IgD-negative memory B cell (primary cell): ENCODE results near the gene PTRH2. TPM values are rescaled to one million over a fixed set of nuclear protein-coding genes. Genes with fewer than 3 reads are reported as not detected.

ENCODE experiments used
- H3K27ac Mint-ChIP-seq, 3 donors: one replicate each; pipeline ENCODE4 v1.8.0; 2020 to 2022; ENCODE audit warnings: mild to moderate bottlenecking in 3 of 3, mixed read lengths in 3 of 3, moderate library complexity in 1 of 3
- H3K27me3 Mint-ChIP-seq: one replicate; pipeline ENCODE4 v1.8.0; 2021; ENCODE audit warnings: mixed read lengths
- H3K36me3 Mint-ChIP-seq: one replicate; pipeline ENCODE4 v1.8.0; 2020; ENCODE audit warnings: mild to moderate bottlenecking, mixed read lengths
- H3K4me1 Mint-ChIP-seq, 3 donors: one replicate each; pipeline ENCODE4 v1.8.0; 2020 to 2022; ENCODE audit warnings: mixed read lengths in 3 of 3, mild to moderate bottlenecking in 1 of 3
- H3K4me3 Mint-ChIP-seq, 4 donors: one replicate each; pipeline ENCODE4 v1.8.0; 2020 to 2022; ENCODE audit warnings: mild to moderate bottlenecking in 4 of 4, mixed read lengths in 4 of 4, moderate library complexity in 3 of 4
- H3K9me3 Mint-ChIP-seq, 3 donors: one replicate each; pipeline ENCODE4 v1.8.0; 2020 to 2021; ENCODE audit warnings: mixed read lengths in 3 of 3, mild to moderate bottlenecking in 1 of 3
- polyA plus RNA-seq: library from polyadenylated mRNA; unstranded; fragments of 300-500 nt; fragmentation: Illumina TruSeq; gene quantifications from one replicate; pipeline ENCODE4 v1.2.3, GENCODE V29; 2021

The PTRH2 gene
- polyA plus RNA-seq, 1 donor from 2014 or later, result 18.4 TPM

DNA sequence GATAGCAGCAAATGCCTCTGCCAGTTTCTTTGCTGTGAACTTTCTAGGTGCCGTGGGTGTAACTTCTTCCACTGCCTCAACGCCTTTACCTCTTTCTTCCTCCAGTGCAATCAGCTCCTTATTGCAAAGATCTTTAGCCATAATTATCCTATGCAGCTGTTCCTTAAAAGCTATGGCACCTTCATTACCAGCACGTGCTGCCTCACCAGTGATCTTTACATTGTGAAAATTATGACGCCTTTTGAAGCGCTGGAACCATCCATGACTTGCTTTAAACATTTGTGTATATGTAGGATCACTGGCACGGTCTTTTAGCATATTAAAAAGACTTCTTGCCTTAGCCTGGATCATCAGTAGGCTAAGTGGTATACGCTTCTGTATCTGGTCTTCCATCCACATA lies 8.0 kb downstream of the PTRH2 start:
- Mint-ChIP-seq H3K9me3 (no peaks in the 10 kb centered on the region), H3K27me3 (no peaks in the 10 kb centered on the region), H3K4me3 (no peak overlapping the region), H3K4me1 (peaks cover 27 to 36% (median 34%) of the 10 kb centered on the region in 3 donors), H3K27ac (peak overlapping the region in 1 of 3 donors; percentile 39), H3K36me3 (peaks cover 5% of the 10 kb centered on the region)

DNA sequence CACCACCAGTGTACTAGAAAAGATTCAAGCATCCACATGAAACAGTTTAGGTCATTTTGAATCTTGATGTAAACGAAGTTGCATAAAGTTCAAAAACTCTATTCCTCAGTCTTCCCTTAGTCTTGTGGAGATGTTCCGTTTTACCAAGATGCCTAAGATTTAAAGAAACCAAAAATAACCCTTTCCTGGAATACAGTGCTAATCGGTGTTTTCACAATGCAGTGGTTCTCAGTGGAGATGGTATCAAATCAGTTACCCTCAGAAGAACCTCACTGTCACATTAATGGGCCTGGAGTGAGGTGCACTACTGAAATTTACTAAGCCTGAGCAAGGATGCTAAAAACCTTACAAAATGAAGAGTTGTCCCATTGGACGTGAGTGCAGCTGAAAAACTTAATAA lies 9.1 kb downstream of the PTRH2 start:
- peaks cover 2% of the 10 kb centered on the region for H3K36me3 Mint-ChIP-seq
- no peaks in the 10 kb centered on the region for H3K27me3 Mint-ChIP-seq
- H3K27ac Mint-ChIP-seq, result peak overlapping the region in 1 of 3 donors; percentile 10
- H3K9me3 Mint-ChIP-seq, result no peaks in the 10 kb centered on the region
- peaks cover 24 to 33% (median 30%) of the 10 kb centered on the region in 3 donors for H3K4me1 Mint-ChIP-seq
- no peak overlapping the region for H3K4me3 Mint-ChIP-seq

DNA sequence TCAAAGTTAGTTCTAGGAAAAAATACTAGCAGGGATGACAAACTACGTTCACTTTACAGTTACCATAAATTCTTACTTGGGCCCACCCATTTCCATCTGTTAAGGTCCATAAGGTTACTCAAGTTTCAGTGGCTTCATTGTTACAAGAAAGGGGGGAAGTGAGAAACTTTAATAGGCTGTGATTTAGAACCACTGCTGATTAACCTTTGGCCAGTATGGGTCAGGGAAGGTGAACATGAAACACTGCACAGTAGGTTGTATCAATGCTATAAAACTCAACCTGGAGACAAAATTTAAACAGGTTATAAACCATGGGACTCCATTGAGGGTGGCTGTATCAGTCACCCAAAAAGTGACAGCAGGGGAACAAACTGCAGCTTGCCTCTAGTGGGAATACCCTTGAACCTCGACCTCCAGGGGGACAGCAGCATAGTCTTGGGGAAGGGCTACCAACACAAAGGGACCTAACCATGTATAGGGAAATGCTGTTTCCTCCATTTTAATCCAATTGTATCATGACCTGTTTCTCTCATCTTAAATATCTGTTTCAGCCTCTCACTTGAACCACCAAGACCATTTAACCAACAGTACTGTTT lies 10.4 kb downstream of the PTRH2 start:
- Mint-ChIP-seq H3K4me3 (no peak overlapping the region), H3K27me3 (no peaks in the 10 kb centered on the region), H3K36me3 (peaks cover 1% of the 10 kb centered on the region), H3K27ac (peak overlapping the region in 2 of 3 donors; percentile 5 to 82), H3K9me3 (no peaks in the 10 kb centered on the region), H3K4me1 (peaks cover 21 to 26% (median 25%) of the 10 kb centered on the region in 3 donors)

DNA sequence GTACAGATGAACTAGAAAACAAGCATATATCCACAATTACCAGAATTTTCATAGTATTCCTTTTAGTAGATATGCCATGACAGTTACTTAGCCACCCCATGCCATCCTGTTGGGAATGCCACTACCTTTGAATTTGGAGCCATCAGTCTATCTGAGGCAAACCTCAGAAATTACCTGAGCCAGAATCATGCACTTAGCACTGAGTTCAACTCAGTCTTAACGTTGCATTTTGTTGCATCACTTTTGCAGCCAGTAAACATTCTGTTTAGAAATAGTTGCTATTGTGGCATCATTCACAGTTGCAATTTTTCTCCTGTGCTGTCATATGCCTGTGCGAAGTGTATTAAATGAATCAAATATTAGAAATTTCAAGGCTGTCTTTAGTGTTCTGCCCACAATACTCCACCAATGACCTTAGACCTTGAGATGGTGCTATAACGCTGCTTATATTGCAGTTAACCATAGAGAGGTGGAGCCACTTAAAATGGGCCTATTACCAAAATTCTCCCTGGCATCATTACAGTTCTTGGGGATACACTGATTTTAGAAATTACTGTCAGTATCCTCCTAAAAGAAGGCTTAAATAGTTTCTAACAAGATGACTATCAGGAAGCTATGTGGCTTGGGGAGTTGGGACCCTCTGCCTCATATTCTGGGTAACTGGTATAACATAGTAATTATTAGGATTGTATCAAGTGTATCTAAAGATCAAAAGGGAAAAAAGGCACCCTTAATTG lies 11.1 kb downstream of the PTRH2 start:
- H3K9me3 Mint-ChIP-seq, result no peaks in the 10 kb centered on the region
- H3K4me1 Mint-ChIP-seq, result peaks cover 21 to 25% (median 25%) of the 10 kb centered on the region in 3 donors
- H3K4me3 Mint-ChIP-seq, result no peak overlapping the region
- H3K27ac Mint-ChIP-seq, result peak overlapping the region in 2 of 3 donors; percentile 17 to 82
- H3K36me3 Mint-ChIP-seq, result peaks cover 2% of the 10 kb centered on the region
- no peaks in the 10 kb centered on the region for H3K27me3 Mint-ChIP-seq

DNA sequence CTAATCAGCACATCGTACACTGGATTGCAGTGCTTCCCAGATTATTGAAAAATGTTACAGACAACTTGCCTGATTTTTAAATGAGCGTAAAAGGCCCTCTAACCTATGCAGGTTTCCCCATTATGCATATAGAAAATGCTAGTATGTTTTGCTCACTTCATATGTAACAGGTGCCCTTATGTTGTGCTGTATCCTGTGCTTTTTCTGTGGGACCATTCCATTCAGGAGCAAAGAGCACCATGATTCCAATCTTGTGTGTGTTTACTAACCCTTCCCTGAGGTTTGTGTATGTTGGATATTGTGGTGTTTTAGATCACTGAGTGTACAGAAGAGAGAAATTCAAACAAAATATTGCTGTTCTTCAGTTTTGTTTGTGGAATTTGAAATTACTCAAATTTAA lies 12.9 kb downstream of the PTRH2 start:
- no peaks in the 10 kb centered on the region for H3K9me3 Mint-ChIP-seq
- H3K27me3 Mint-ChIP-seq, result no peaks in the 10 kb centered on the region
- no peak overlapping the region for H3K4me3 Mint-ChIP-seq
- H3K27ac Mint-ChIP-seq, result no peak overlapping the region
- peaks cover 2% of the 10 kb centered on the region for H3K36me3 Mint-ChIP-seq
- peaks cover 12 to 15% (median 14%) of the 10 kb centered on the region in 3 donors for H3K4me1 Mint-ChIP-seq

DNA sequence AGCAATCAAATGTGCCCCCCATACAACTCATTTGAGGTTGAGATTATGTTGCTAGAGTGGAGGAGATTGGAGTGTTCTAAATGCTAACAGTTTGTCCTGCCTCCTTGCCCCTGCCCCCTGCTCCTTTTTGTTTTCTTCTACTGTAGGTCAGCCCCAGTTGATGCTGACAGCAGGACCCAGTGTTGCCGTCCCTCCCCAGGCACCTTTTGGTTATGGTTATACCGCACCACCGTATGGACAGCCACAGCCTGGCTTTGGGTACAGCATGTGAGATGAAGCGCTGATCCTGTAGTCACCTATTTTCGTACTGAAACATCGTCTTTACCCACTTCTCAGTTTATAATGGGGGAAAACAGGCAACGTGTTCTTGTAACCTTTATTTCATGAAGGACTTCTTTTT lies 13.6 kb downstream of the PTRH2 start:
- H3K27ac Mint-ChIP-seq, result peak overlapping the region in 1 of 3 donors; percentile 53
- peaks cover 6 to 14% (median 8%) of the 10 kb centered on the region in 3 donors for H3K4me1 Mint-ChIP-seq
- H3K4me3 Mint-ChIP-seq, result no peak overlapping the region
- H3K27me3 Mint-ChIP-seq, result no peaks in the 10 kb centered on the region
- no peaks in the 10 kb centered on the region for H3K9me3 Mint-ChIP-seq
- peaks cover 2% of the 10 kb centered on the region for H3K36me3 Mint-ChIP-seq

DNA sequence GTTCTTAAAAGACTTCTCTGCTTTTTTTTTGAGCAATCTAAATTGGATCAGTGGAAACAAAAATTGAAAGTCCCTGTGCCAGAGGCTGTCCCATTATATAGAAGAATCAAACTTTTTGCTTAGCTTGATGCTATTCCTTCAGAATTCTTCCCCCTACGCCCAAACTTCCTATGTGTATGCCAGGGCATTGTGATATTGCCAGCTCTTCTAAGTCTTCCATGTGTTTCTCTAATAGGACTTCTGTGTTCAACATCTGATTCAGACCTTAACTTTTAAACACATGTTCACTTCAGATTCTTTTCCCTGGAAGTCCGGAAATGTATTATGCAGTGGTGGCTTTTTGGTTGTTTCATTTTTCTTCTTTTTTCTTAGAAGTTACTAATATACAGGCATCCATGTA lies 18.7 kb downstream of the PTRH2 start:
- Mint-ChIP-seq H3K4me3 (no peak overlapping the region), H3K4me1 (peaks cover 3 to 10% (median 5%) of the 10 kb centered on the region in 3 donors), H3K27ac (peak overlapping the region in 2 of 3 donors; percentile 73 to 85), H3K9me3 (no peaks in the 10 kb centered on the region), H3K27me3 (no peaks in the 10 kb centered on the region), H3K36me3 (peaks cover 5% of the 10 kb centered on the region)

DNA sequence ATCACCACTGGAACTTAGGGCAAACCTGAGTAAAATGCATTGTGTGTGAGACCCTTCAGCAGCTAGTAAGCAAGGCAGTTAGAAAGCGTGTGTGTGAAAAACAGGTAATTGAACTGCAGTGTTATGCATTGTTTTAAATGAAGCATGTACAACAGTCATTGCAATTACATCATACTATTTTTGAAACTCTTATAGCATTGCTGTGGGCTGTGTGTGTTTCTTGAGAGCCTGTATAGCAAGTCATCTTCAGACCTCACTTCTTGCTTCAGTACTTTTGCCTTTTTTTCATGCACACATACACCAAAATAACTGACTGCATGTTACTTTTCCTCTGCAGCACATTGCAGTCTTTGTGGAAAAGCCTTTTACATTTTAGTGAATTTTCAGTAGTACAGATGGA lies 19.2 kb downstream of the PTRH2 start:
- Mint-ChIP-seq H3K9me3 (no peaks in the 10 kb centered on the region), H3K27me3 (no peaks in the 10 kb centered on the region), H3K4me1 (peaks cover 3 to 10% (median 5%) of the 10 kb centered on the region in 3 donors), H3K4me3 (no peak overlapping the region), H3K36me3 (peaks cover 5% of the 10 kb centered on the region), H3K27ac (no peak overlapping the region)

DNA sequence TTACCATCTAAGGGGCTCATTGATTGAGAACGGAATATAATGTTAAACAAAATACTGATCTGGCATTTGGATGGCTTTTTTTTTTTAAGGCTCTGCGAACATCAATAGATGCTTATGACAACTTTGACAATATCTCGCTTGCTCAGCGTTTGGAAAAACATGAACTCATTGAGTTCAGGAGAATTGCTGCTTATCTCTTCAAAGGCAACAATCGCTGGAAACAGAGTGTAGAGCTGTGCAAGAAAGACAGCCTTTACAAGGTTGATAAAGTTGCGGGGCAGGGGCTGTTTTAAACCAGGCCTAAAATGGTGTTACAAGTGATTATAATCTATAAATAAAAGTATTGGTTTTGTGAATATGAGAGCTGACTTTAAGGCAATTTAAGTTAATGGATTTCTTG lies 22.3 kb downstream of the PTRH2 start:
- no peaks in the 10 kb centered on the region for H3K9me3 Mint-ChIP-seq
- peaks cover 3 to 10% (median 5%) of the 10 kb centered on the region in 3 donors for H3K4me1 Mint-ChIP-seq
- H3K27ac Mint-ChIP-seq, result no peak overlapping the region
- H3K27me3 Mint-ChIP-seq, result no peaks in the 10 kb centered on the region
- H3K36me3 Mint-ChIP-seq, result peaks cover 3% of the 10 kb centered on the region
- no peak overlapping the region for H3K4me3 Mint-ChIP-seq

DNA sequence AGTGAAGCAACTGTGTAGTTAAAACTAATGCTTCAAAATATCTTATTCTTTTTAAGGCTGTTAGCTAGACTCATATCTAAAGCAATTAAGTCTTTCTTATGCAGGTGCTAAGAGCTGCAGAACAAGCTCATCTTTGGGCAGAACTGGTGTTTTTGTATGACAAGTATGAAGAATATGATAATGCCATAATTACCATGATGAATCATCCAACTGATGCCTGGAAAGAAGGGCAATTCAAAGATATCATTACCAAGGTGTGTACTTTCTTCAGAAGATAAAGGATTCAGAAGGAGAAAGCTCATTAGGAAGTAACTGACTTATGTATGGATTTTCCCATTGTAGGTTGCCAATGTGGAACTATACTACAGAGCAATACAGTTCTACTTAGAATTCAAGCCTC lies 23.9 kb downstream of the PTRH2 start:
- no peak overlapping the region for H3K27ac Mint-ChIP-seq
- H3K4me3 Mint-ChIP-seq, result no peak overlapping the region
- no peaks in the 10 kb centered on the region for H3K9me3 Mint-ChIP-seq
- peaks cover 2% of the 10 kb centered on the region for H3K36me3 Mint-ChIP-seq
- no peaks in the 10 kb centered on the region for H3K27me3 Mint-ChIP-seq
- peaks cover 0 to 10% (median 5%) of the 10 kb centered on the region in 3 donors for H3K4me1 Mint-ChIP-seq

DNA sequence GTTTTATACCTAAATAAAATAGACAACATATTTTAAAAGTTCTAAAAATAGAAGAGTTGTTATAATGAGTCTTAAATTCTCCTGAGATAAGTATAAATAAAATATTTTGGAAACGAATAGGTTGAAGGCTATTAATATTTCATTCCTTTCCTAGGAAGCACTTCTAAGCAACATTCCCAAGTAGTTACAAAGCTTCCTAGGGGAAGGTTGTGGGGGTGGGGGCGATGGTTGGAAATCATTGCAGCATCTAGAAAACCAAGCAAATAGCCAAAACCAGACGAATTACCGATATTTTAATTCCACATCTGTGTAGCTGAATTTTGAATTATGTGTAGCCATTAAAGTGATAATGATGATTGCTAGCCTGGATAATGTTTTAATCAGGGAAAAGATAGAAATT lies 26.9 kb downstream of the PTRH2 start:
- Mint-ChIP-seq H3K36me3 (peaks cover 2% of the 10 kb centered on the region), H3K27ac (no peak overlapping the region), H3K4me1 (peaks cover under 1 to 4% (median 2%) of the 10 kb centered on the region in 3 donors), H3K9me3 (no peaks in the 10 kb centered on the region), H3K27me3 (no peaks in the 10 kb centered on the region), H3K4me3 (no peak overlapping the region)

DNA sequence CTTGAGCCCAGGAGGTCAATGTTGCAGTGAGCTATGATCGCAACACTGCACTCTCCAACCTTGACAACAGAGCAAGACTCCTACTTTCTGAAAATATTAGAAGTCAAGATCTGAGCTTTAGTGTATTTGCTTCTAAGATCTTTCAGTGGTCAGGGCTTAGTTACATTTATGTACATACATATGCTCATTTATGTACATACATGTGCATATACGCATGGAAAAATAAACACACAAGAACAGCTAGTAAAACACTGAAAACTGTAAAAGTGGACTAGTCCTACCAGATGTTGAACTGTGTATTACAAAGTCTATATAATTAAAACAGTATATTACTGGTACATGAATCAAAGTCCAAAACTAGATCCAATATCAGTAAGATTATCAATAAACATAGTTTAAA lies 28.3 kb downstream of the PTRH2 start:
- H3K36me3 Mint-ChIP-seq, result peaks cover 2% of the 10 kb centered on the region
- no peaks in the 10 kb centered on the region for H3K27me3 Mint-ChIP-seq
- H3K4me3 Mint-ChIP-seq, result no peak overlapping the region
- H3K4me1 Mint-ChIP-seq, result peaks cover 11 to 16% (median 14%) of the 10 kb centered on the region in 3 donors
- no peak overlapping the region for H3K27ac Mint-ChIP-seq
- H3K9me3 Mint-ChIP-seq, result no peaks in the 10 kb centered on the region

DNA sequence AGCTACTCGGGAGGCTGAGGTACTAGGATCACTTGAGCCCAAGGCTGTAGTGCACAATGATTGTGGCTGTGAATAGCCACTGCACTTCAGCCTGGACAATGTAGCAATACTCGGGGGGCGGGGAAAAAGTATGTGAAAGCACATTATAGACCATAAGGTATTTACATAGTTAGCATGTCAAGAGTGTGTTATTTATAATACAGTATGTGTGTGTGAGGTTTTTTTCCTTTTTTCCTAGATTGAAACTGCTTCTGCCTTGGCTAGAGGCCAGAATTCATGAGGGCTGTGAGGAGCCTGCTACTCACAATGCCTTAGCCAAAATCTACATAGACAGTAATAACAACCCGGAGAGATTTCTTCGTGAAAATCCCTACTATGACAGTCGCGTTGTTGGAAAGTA lies 30.5 kb downstream of the PTRH2 start:
- H3K9me3 Mint-ChIP-seq, result no peaks in the 10 kb centered on the region
- peaks cover 21 to 28% (median 21%) of the 10 kb centered on the region in 3 donors for H3K4me1 Mint-ChIP-seq
- peaks cover 2% of the 10 kb centered on the region for H3K36me3 Mint-ChIP-seq
- no peak overlapping the region for H3K27ac Mint-ChIP-seq
- peak overlapping the region in 1 of 4 donors; percentile 41 for H3K4me3 Mint-ChIP-seq
- H3K27me3 Mint-ChIP-seq, result no peaks in the 10 kb centered on the region

DNA sequence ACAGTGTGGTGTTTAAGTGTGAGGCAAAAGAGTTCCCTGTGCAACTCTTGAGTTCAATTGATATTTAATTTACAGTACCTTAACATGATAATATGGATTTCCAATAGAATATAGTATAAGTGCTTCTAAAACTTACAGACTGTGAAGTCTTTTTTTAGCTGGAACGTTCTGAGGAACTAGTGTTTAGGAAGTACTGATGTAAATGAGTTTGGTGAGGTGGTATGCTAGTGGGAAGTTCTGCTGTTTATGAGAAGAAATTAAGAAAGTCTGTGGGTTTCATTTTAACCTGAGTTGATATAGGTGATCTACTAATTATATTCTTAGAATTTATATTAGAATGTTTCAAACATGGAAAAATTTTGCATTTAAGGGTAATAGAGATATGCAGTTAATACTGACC lies 32.0 kb downstream of the PTRH2 start:
- H3K27ac Mint-ChIP-seq, result peak overlapping the region in 1 of 3 donors; percentile 87
- peaks cover 4% of the 10 kb centered on the region for H3K36me3 Mint-ChIP-seq
- peaks cover 26 to 38% (median 33%) of the 10 kb centered on the region in 3 donors for H3K4me1 Mint-ChIP-seq
- H3K27me3 Mint-ChIP-seq, result no peaks in the 10 kb centered on the region
- no peaks in the 10 kb centered on the region for H3K9me3 Mint-ChIP-seq
- H3K4me3 Mint-ChIP-seq, result peak overlapping the region in 2 of 4 donors; percentile 4 to 27

DNA sequence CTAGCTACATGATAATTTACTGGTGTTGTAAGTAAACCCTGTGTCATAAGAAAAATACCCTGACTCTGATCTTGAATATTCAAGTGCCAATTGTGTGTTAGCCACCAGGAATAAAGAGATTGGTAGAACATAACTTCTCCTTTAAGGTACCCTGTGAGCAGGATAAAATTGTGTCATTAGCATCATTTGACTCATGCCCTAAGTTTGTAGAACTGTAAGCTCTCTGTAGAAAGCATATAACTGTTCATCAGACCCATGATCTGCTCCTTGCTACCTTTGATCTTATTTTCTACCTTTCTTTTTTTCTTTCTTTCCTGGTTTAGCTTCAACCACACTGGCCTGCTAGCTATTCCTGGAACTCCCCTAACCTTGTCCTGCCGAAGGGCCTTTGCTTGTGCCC lies 35.8 kb downstream of the PTRH2 start:
- no peaks in the 10 kb centered on the region for H3K27me3 Mint-ChIP-seq
- H3K27ac Mint-ChIP-seq, result peak overlapping the region in 1 of 3 donors; percentile 41
- H3K4me3 Mint-ChIP-seq, result no peak overlapping the region
- peaks cover 47 to 56% (median 50%) of the 10 kb centered on the region in 3 donors for H3K4me1 Mint-ChIP-seq
- H3K36me3 Mint-ChIP-seq, result peaks cover 5% of the 10 kb centered on the region
- no peaks in the 10 kb centered on the region for H3K9me3 Mint-ChIP-seq
